ENCODE results near the gene CACHD1.
A peak's percentile ranks its signal among the peaks of the same experiment; 100 is the strongest.
"Not testable (repeated sequence)": the region's sequence is repeated elsewhere in the genome, so short reads cannot be mapped to it uniquely, and the experiment has no call there.

Gene CACHD1

DNA sequence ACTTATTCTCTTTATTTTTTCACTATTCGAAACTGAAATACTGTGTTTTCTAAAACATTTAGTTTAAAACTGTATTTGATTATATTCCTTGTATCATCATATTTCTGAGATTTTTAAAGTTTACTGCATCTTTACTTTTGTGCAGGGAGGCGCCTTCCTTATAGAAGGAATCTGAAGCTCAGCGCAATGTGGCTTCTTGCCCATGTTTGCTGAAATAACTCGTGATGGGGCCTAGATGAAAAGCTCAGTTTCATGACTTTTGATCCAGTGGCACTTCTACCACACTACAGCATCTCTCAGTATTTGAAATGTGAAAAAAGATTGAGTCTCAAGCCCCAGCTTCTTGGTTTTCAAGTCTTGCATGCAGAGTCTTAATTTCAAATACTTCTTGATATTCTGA lies 28.4 kb downstream of the CACHD1 start:
- DNase-seq = no peak

GRCh38 chr1:64499011-64499410 lies 29.1 kb downstream of the CACHD1 start:
- DNase-seq = no peak

DNA sequence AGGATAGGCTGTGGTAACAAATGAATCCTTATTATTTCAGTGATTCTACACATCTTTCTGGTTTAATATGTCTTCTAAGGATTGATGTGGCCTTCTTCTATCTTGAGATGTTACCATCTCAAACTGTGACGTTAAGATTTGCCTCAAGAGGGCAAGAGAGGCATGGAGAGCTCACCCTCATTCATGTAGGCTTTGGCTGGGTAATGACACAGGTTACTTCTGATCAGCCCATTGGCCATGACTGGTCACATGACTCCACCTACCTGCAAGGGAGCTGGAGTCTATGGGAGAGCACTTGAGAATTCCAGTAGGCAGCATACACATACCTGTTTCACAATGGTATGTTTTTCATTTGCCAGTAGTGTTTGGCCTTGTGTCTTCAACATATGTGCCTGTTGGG lies 30.0 kb downstream of the CACHD1 start:
- DNase-seq = no peak

DNA sequence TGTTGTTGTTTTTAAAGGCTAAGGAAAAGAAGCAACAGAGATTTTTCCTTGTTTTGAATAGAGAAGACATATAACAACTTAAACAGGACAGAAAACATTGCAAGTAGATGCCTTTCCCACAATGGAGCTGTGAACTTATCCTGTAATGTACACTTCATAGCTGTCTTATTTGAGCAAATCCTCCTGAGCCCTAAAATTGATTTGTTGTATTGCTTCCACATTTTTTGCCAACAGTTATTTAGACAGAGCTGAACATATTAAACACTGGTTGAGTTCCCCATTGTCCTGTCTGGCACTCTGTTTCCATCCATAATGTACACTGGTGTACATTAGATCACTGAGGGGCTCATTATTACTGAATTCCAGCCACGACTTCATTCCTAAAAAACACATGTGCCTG lies 32.2 kb downstream of the CACHD1 start:
- no peak for DNase-seq

DNA sequence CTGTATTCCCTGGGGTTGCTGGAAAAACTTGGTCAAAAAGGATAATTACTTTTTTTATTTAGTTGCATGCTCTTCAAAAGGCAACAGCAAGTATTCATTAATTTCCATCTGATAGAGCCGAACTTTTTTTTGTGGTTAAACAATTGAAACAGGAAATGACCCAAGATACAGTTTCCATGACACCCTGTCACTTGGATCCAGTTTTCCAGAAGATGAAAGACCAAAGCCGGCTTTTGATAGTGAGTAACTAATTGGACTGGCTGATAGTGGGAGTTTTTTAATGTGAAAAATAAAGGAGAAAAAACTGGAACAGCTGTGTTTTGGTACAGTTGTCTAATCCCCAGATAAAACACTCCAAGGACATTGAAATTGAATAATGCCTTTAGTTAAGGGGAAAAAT lies 33.0 kb downstream of the CACHD1 start:
- DNase-seq = no peak

- peak; percentile 76 for DNase-seq
Observed at GRCh38 chr1:64505232-64505943, 35.5 kb downstream of the CACHD1 start.

DNA sequence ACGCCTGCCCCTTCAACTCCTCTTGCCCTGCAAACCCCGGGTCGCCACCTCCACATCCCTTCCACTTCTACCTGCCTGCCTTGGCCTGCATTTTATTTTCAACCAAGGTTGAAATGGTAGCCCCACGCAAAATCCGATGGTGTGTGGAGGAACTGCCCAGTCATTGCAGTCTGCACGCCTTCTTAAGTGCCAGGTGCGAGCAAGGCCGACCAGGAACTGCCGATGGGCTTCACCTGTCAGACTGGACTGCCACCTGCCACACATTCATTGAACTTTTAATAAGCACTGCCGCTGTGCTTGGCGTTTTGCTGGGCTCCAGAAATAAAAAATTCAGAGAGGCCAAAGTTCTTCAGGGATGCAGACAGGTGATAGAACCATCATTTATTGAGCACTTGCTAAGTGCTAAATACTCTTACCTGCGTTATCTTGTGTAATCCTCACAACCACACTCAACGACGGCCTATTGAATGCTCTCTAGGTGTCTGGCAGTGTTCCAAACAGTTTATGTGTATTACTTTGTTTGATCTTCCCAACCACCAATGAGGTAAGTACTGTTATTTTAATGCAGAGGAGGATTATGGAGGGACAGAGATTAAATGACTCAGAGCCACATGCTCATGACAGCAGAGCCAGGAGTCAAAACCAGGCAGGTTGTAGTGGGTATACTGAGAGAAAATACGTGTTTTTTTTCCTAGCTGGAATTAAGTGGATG lies 36.2 kb downstream of the CACHD1 start:
- DNase-seq = peak; percentile 95

DNA sequence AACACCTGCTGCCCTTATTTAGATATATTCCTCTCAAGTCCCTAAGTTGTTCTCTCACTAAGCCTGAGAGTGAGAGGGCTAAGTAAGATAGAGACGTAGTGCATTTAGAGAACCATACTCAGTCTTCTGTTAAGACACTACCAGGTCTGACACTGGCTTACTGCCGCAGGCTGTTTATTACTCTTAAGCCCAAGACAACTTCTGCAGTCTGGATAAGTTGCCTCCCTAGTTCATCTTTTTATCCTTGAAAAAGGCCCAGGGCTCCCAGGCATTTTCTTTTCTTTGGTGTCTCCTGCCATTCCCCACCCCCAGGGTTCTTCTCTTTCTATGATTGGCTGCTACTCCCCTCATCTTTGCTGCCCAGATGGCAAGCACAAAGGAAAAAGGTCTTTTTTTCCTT lies 38.7 kb downstream of the CACHD1 start:
- DNase-seq = no peak

- no peak for DNase-seq
Observed at GRCh38 chr1:64511044-64511443, 41.1 kb downstream of the CACHD1 start.

GRCh38 chr1:64512206-64512605 lies 42.3 kb downstream of the CACHD1 start:
- not testable (repeated sequence) for DNase-seq

- DNase-seq = no peak
Observed at GRCh38 chr1:64513545-64513944, 43.6 kb downstream of the CACHD1 start.

DNA sequence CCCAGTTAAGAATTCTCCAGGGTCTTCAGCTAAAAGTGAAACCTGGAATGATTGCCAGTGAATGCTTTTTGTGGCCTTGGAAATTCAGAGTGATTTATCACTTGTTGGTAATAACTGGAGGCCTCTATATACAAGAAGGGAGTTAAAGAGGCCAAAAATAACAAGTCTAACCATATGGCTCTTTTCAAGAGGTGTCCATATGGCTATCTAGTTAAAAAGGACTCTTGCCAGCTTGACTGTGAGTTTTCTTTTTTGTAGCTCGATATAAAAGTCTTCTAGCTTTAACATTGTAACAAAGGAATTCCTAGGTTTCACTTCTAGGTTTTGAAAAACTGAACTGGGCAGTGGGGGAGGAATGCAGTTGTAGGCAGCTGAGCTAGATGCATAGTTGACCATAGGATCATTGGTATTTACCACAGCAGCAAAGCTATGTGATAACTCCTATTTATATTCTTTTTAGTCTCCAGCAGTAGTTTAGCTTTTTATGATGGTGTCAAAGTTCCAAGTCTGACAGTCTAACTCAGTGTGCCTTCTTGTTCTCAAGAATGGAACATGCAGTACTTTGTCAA lies 44.4 kb downstream of the CACHD1 start:
- no peak for DNase-seq

DNA sequence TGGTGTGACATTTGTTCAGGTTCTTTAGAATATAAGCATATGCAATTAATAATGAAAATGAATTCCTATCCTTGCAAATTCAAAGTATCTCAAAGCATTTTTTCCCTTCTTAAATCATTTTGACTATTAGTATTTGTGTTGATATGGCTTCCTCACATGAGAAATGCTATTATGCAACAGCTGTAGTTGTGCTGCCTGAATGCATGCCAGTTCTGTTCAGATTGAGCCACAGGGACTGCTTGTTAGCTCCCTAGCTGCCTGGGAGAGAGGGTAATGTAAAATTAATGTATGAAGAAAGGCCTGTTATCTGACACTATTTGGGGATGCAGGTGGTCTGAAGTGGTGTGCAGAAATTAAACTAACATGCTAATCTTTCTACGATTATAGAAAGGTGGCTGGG lies 45.5 kb downstream of the CACHD1 start:
- DNase-seq = peak; percentile 66

DNA sequence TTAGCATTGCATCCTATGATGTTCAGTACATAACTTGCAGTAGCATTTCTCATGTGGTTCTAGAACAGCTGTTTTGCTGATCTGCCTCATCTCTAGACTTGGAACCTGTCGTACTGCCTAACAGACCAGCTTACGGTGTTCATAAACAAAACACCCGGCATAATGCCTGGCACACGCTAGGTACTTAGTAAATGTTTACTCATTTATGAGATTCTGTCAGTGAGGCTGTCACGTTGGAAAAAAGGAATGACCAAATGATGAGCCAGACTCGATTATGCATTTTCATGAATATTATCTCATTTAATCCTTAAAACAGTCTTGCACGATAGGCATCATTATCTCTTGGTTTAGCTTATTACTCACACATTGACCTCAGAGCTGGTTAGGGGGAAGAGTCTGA lies 46.4 kb downstream of the CACHD1 start:
- DNase-seq = no peak

DNA sequence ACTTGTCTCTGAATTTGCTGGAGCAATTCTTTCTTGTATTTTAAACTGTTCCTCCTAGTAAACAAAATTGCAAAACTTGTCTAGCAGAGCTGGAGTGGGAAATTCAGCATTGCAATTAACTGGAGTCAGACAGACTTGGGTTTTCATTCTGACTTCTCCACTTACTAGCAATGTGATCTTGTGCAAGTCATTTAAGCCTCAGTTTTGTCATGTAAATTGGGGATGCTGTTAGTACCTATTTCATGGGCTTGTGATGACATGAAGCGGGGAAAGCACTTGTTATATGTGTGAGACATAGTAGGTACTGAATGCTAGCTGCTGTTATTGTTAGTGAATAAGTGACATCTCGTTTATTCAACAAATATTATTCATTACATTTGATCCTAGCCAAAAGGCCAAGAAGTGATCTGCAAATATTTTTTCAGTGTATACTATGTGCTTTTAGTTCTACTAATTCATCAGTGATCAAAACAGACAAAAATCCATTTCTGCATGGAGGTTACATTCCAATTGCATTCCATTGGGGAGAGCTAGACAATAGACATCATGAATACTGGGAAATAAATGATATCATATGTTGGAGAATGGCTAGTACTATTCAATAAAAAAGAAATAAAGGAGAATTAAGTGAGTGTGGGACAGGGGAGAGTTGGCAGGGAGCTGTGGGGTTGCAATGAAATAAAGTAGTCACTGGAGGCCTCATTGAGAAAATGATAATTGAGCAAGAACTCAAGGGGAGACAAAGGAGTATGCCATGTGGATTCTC lies 47.1 kb downstream of the CACHD1 start:
- DNase-seq = no peak

DNA sequence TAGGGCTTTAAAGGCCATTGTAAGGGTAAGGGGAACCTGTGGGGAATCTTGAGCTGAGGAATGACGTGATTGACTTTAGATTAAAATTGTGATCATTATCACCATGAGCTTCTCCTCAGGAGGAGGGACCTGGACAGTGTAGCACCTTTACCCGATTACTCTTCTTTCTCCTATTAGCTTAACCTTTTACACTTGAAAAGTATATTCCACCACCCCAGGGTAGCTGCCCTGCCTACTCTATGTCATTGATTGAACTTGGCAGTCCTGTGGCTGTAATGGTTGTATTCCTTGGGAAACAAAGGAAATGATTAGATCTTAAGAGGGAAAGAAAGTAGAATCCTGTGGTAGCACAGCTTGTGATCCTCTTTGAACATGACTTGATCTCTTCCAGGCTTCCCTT lies 47.7 kb downstream of the CACHD1 start:
- no peak for DNase-seq

DNA sequence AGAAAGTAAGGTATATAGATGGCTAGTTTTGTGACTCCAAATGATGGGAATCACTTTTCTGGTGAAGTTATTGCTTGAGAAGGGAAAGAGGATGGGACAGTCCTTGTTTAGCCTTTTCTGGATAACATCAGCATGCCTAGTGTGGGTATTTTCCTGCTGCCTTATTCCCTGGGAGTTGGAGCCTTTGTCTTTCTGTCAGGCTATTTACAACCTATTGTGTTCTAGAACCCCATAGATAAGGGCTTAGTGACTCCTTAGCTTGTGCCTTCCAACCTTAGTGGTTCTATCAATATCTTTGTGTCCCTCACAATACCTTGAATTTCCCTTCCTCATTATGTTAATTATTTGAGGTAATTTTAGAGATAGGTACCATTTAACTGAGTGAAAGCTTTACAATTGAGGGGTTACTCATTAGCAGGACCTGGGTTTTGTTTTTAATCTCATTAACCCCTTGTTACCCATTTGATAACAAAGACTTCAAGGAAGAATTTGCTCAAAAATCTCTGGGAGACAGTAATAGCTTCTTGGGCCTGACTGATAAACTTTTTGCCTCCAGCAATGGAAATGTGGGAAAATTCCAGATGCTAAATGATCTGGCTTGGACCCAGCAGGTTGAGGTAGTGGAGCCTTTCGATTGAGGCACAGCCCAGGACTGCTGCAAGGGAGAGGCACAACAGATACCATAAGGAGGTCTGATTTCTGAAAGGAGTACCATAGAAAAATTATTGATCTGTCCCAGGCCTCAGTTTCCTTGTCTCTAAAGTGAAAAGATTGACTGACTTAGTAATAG lies 49.0 kb downstream of the CACHD1 start:
- DNase-seq = no peak

DNA sequence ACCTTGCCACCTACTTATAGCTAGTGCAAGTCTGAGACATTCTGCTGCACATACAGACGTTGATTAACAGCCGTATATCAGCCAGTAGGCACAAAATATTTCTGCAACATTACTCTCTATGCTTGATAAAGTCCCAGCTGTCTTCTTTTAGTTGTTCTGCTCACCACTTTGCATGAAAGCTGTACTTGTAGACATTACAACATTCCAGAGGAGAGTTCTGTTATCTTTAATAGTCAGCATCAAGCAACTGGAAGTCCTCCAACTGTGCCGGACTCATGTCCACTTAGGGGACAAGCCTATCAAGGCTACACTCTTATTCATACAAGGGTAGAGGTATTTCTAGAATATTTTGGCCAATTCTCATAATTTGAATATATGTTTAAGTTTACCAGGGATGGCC lies 50.0 kb downstream of the CACHD1 start:
- DNase-seq = no peak

DNA sequence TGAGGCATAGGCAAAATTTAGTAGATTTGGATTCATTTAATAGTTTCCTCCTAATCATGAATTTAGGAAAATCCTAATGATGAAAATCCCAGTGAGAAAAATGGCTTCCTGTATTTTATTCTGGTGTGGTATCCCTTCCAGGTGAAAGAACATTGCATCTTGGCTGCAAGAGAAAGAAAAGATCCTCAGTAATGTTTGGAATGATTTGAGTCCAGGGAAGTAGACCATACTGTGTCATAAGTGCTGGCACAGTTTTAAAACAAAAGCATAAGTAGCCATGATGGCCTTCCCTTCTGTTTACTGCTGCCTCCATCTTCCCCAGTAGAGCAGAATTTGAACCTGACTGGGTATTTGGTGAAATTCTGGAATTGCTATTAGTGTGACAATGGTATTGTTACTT lies 52.8 kb downstream of the CACHD1 start:
- DNase-seq = no peak

- no peak for DNase-seq
Observed at GRCh38 chr1:64523413-64524337, 53.7 kb downstream of the CACHD1 start.

- no peak for DNase-seq
Observed at GRCh38 chr1:64524614-64525013, 54.7 kb downstream of the CACHD1 start.
